Renal cortex interstitium (tissue), 11 donors: ENCODE measurements around the gene EXOG. TPM values are rescaled to one million over a fixed set of nuclear protein-coding genes. Genes with fewer than 3 reads are reported as not detected.

ENCODE experiments used
- DNase-seq, 11 donors: peaks; one replicate each; pipeline ENCODE4 v3.0.0-alpha.2; 2013; ENCODE audit warnings: low read depth in 9 of 11, low spot score in 4 of 11; ENCODE audit errors: extremely low read depth in 1 of 11
- polyA plus RNA-seq, 3 donors: library from polyadenylated mRNA; unstranded; fragments of 120-200 nt; gene quantifications; one replicate each; pipeline ENCODE4 v1.2.1, GENCODE V29; 2013; ENCODE audit not compliant: insufficient read length in 3 of 3

EXOG gene
- polyA plus RNA-seq, 3 donors, result 12.2 to 19.8 (median 15.9) TPM

- no peak for DNase-seq
Measured at GRCh38 chr3:38534180-38534579, 38.0 kb downstream of the EXOG start.

- no peak for DNase-seq
Measured at GRCh38 chr3:38534604-38535003, 38.5 kb downstream of the EXOG start.

- no peak for DNase-seq
Measured at GRCh38 chr3:38536671-38537070, 40.5 kb downstream of the EXOG start.

GRCh38 chr3:38538773-38539353 is 42.7 kb downstream of the EXOG start:
- no peak for DNase-seq

- no peak for DNase-seq
Measured at GRCh38 chr3:38541806-38542205, 45.7 kb downstream of the EXOG start.

- DNase-seq, result no peak
Measured at GRCh38 chr3:38542401-38543298, 46.5 kb downstream of the EXOG start.

GRCh38 chr3:38543586-38543985 is 47.4 kb downstream of the EXOG start:
- no peak for DNase-seq

- no peak for DNase-seq
Measured at GRCh38 chr3:38544926-38545325, 48.8 kb downstream of the EXOG start.

- no peak for DNase-seq
Measured at GRCh38 chr3:38545550-38545949, 49.4 kb downstream of the EXOG start.

- no peak for DNase-seq
Measured at GRCh38 chr3:38545983-38546382, 49.8 kb downstream of the EXOG start.

- no peak for DNase-seq
Measured at GRCh38 chr3:38548154-38548931, 52.2 kb downstream of the EXOG start.

GRCh38 chr3:38549082-38549481 is 52.9 kb downstream of the EXOG start:
- DNase-seq, result no peak

- no peak for DNase-seq
Measured at GRCh38 chr3:38549486-38549885, 53.3 kb downstream of the EXOG start.

- no peak for DNase-seq
Measured at GRCh38 chr3:38549957-38550840, 54.1 kb downstream of the EXOG start.

- DNase-seq, result no peak
Measured at GRCh38 chr3:38551026-38551832, 55.1 kb downstream of the EXOG start.

GRCh38 chr3:38552364-38552763 is 56.2 kb downstream of the EXOG start:
- DNase-seq, result no peak

GRCh38 chr3:38553071-38553470 is 56.9 kb downstream of the EXOG start:
- DNase-seq, result no peak

- no peak for DNase-seq
Measured at GRCh38 chr3:38554127-38554827, 58.1 kb downstream of the EXOG start.
